MM.1S (cell line): ENCODE measurements around the gene SDCCAG8.

Experiments used
- DNase-seq: peaks from one replicate; pipeline ENCODE4 v3.0.0-alpha.2; 2015
- H2AFZ ChIP-seq: fragments of 300-600 bp; sonication (generic); 2 replicates; pipeline ENCODE4 v1.6.0; 2016; ENCODE audit warnings: antibody characterized with exemption, low read length
- H3F3A ChIP-seq: fragments of 300-600 bp; sonication (generic); 2 replicates; pipeline ENCODE4 v1.6.1; 2016; ENCODE audit warnings: mild to moderate bottlenecking, antibody characterized with exemption, low read length, moderate library complexity, mixed read lengths; ENCODE audit not compliant: insufficient read depth
- H3K27ac ChIP-seq: fragments of 300-600 bp; sonication (generic); 2 replicates; pipeline ENCODE4 v1.5.1; 2016; ENCODE audit warnings: mild to moderate bottlenecking, low read length
- H3K27me3 ChIP-seq: fragments of 300-600 bp; sonication (generic); replicated peaks from 2 replicates; pipeline ENCODE4 v1.6.0; 2016; ENCODE audit warnings: low read length; ENCODE audit not compliant: insufficient read depth
- H3K36me3 ChIP-seq: fragments of 300-600 bp; sonication (generic); replicated peaks from 2 replicates; pipeline ENCODE4 v1.6.1; 2016; ENCODE audit warnings: mild to moderate bottlenecking, low read length, mixed read lengths; ENCODE audit not compliant: insufficient read depth
- H3K4me1 ChIP-seq: fragments of 300-600 bp; sonication (generic); 2 replicates; pipeline ENCODE4 v1.6.1; 2016; ENCODE audit warnings: low read length, mixed read lengths
- H3K4me2 ChIP-seq: fragments of 300-600 bp; sonication (generic); 2 replicates; pipeline ENCODE4 v1.6.0; 2016; ENCODE audit warnings: low read depth, low read length
- H3K4me3 ChIP-seq: fragments of 300-600 bp; sonication (generic); 2 replicates; pipeline ENCODE4 v1.5.1; 2016; ENCODE audit warnings: low read length, mixed read lengths
- H3K79me2 ChIP-seq: fragments of 300-600 bp; sonication (generic); 2 replicates; pipeline ENCODE4 v1.6.1; 2016; ENCODE audit warnings: mixed run types, low read length, mixed read lengths
- H3K9ac ChIP-seq: fragments of 300-600 bp; sonication (generic); 2 replicates; pipeline ENCODE4 v1.6.1; 2016; ENCODE audit warnings: low read length, mixed read lengths
- H3K9me2 ChIP-seq: fragments of 300-600 bp; sonication (generic); replicated peaks from 2 replicates; pipeline ENCODE4 v1.6.1; 2016; ENCODE audit warnings: mild to moderate bottlenecking, low read length, mixed read lengths; ENCODE audit not compliant: insufficient read depth
- H3K9me3 ChIP-seq: fragments of 300-600 bp; sonication (generic); replicated peaks from 2 replicates; pipeline ENCODE4 v1.6.1; 2016; ENCODE audit warnings: mild to moderate bottlenecking, low read length, mixed read lengths; ENCODE audit not compliant: insufficient read depth
- H4K20me1 ChIP-seq: fragments of 300-600 bp; sonication (generic); 2 replicates; pipeline ENCODE4 v1.6.1; 2016; ENCODE audit warnings: mild to moderate bottlenecking, low read length, moderate library complexity, mixed read lengths; ENCODE audit not compliant: insufficient read depth
- CTCF ChIP-seq: fragments of 300-600 bp; sonication (generic); IDR thresholded peaks from 2 replicates; pipeline ENCODE4 v1.5.1; 2016; ENCODE audit warnings: antibody characterized with exemption, low read length, mixed read lengths
- EZH2 ChIP-seq: fragments of 300-600 bp; sonication (generic); optimal IDR thresholded peaks from 2 replicates; pipeline ENCODE3; 2017; ENCODE audit warnings: low read depth, mild to moderate bottlenecking, antibody characterized with exemption, low read length, mixed read lengths
- EZH2phosphoT487 ChIP-seq: fragments of 300-600 bp; sonication (generic); IDR thresholded peaks from 2 replicates; pipeline ENCODE4 v1.6.1; 2018; ENCODE audit warnings: antibody characterized with exemption, low read length

Gene SDCCAG8

GRCh38 chr1:243420016-243420945 is 164.4 kb downstream of the SDCCAG8 start:
- Histone ChIP-seq H3K79me2 (no peaks in the 10 kb centered on the region), H3K4me1 (peaks cover 20% of the 10 kb centered on the region), H3K9me2 (no peaks in the 10 kb centered on the region), H3F3A (peaks cover 12% of the 10 kb centered on the region; the same call in 1 of the 2 replicates), H3K9ac (no peak overlapping the region), H4K20me1 (no peaks in the 10 kb centered on the region), H3K4me2 (peak overlapping the region; percentile 49), H3K9me3 (no peaks in the 10 kb centered on the region), H2AFZ (no peak overlapping the region), H3K27me3 (no peaks in the 10 kb centered on the region), H3K4me3 (no peak overlapping the region), H3K36me3 (no peaks in the 10 kb centered on the region), H3K27ac (no peak overlapping the region)
- DNase-seq, result peak; percentile 44
- no peak for TF ChIP-seq EZH2phosphoT487
- no peak for TF ChIP-seq CTCF
- TF ChIP-seq EZH2, result no peak

GRCh38 chr1:243420946-243421685 is 165.3 kb downstream of the SDCCAG8 start:
- H2AFZ ChIP-seq, result peak overlapping the region; percentile 25; the same call in 1 of the 2 replicates
- H3K9me3 ChIP-seq, result no peaks in the 10 kb centered on the region
- no peaks in the 10 kb centered on the region for H3K36me3 ChIP-seq
- H3K9me2 ChIP-seq, result no peaks in the 10 kb centered on the region
- no peaks in the 10 kb centered on the region for H3K79me2 ChIP-seq
- H3K4me3 ChIP-seq, result peak overlapping the region; percentile 27
- TF ChIP-seq EZH2phosphoT487, result no peak
- TF ChIP-seq CTCF, result no peak
- TF ChIP-seq EZH2, result no peak
- H3K27ac ChIP-seq, result peak overlapping the region; percentile 64
- peaks cover 12% of the 10 kb centered on the region; the same call in 1 of the 2 replicates for H3F3A ChIP-seq
- no peaks in the 10 kb centered on the region for H3K27me3 ChIP-seq
- peak overlapping the region; percentile 18; the same call in 1 of the 2 replicates for H3K9ac ChIP-seq
- H3K4me2 ChIP-seq, result peak overlapping the region; percentile 49
- peaks cover 18% of the 10 kb centered on the region for H3K4me1 ChIP-seq
- H4K20me1 ChIP-seq, result no peaks in the 10 kb centered on the region
- DNase-seq, result no peak

GRCh38 chr1:243421784-243422183 is 165.9 kb downstream of the SDCCAG8 start:
- peaks cover 12% of the 10 kb centered on the region; the same call in 1 of the 2 replicates for H3F3A ChIP-seq
- H3K27me3 ChIP-seq, result no peaks in the 10 kb centered on the region
- H3K79me2 ChIP-seq, result no peaks in the 10 kb centered on the region
- peaks cover 12% of the 10 kb centered on the region for H3K4me1 ChIP-seq
- TF ChIP-seq CTCF (no peak), EZH2 (no peak), EZH2phosphoT487 (no peak)
- peak; percentile 93 for DNase-seq
- H3K9me3 ChIP-seq, result no peaks in the 10 kb centered on the region
- peak overlapping the region; percentile 49 for H3K4me2 ChIP-seq
- no peaks in the 10 kb centered on the region for H4K20me1 ChIP-seq
- H2AFZ ChIP-seq, result peak overlapping the region; percentile 25; the same call in 1 of the 2 replicates
- H3K9me2 ChIP-seq, result no peaks in the 10 kb centered on the region
- H3K27ac ChIP-seq, result peak overlapping the region; percentile 64
- H3K4me3 ChIP-seq, result peak overlapping the region; percentile 27
- no peaks in the 10 kb centered on the region for H3K36me3 ChIP-seq
- peak overlapping the region; percentile 18; the same call in 1 of the 2 replicates for H3K9ac ChIP-seq
